Hematopoietic multipotent progenitor cell treated with erythropoietin and hydrocortisone succinate and interleukin-3 and kit ligand, for 8 days (in vitro differentiated cells): ENCODE results near the gene NARS2.
"Not testable (repeated sequence)": the region's sequence is repeated elsewhere in the genome, so short reads cannot be mapped to it uniquely, and the experiment has no call there.

Experiments
- DNase-seq: peaks from one replicate; pipeline ENCODE4 v3.0.0-alpha.2; 2015

NARS2 gene

DNA sequence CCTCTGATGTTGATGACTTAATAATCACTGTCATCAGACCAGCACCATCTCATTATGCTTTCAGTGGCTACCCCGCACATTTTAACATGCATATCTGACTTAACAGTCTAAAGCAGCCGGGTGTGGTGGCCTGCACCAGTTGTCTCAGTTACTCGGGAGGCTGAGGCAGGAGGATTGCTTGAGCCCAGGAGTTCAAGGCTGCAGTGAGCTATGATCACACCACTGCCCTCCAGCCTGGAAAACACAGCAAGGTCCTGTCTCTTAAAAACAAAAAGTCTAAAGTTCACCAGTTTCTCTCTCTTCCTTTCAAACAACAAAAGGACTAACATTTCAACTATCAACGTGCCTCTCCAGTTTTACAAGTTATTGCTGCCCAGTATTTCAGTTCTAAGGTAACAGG is 101.8 kb downstream of the NARS2 start:
- no peak for DNase-seq

DNA sequence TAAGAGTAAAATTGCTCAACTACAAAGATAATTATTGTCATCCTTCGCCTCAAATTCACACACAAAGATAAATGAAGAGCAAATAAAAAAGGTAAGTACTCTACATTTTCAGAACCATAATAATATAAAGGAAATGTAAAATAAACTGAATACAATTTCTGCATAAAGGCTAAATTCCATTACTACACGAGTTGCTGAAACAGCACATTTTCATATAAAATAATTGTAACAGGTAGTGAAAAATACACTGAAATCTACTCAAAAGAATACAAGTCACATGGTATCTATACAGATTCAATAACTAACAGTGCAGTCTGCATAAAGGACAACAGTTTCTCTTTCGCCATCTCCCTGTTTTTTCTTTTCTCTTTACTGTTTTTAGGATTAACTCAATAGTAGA is 102.3 kb downstream of the NARS2 start:
- no peak for DNase-seq

DNA sequence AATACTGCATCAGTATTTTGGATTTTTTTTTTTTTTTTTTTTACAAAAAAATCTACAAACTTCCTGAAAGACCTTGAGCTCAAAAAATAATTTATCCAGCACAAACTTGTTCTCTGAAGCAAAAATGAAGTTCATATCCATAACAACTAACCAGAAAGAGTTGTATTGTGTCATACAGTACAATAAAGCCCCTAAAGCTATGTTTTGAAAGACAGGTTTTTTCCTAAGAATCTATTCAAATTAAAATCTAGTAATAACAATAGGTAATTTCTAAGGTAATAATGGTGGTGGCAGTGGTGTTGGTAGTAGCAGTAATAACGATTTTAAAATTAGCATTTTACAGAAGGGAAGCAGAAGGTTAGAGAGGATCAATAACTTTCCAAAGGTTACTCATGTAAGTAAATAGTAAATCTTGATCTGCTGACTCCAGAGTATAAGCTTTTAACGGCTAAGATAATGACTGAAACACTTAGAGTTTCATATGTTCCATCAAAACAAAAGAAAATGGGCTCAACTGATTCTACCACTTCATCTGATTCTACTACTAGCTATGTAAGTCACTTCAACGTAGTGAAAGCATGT is 103.7 kb downstream of the NARS2 start:
- DNase-seq: no peak

DNA sequence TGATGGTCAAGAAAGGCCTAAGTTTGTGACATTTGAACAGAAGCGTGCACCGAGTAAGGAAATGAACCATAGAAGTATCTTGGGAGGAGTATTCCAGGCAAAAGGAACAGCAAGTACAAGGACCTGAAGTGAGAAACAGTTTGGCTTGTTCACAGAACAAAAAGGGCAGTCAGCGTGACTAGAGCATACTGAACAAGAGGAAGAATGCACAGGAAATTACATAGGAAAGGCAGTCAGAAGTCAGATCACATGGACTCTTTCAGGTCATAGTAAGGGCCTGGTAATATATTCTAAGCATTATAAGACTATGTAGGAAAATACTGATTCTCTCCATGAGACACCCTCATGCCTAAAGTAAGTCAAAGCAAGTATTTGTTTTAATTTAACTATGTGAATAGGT is 104.8 kb downstream of the NARS2 start:
- DNase-seq: no peak

DNA sequence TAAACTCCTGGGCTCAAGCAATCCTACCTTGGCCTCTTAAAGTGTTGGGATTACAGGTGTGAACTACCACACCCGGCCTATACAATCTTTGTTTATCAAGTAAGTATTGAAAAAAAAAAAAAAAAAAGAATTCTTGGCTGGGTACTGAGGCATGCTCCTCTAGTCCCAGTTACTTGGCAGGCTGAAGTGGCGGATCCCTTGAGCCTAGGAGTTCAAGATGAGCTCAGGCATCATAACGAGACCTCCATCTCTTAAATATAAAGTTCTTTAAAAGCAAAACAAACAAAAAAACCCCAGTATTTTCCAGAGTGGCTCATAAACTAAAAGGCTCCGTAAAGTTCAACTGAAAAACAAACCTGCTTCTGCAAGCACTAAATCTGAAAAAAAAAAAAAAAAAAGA is 106.7 kb downstream of the NARS2 start:
- no peak for DNase-seq

DNA sequence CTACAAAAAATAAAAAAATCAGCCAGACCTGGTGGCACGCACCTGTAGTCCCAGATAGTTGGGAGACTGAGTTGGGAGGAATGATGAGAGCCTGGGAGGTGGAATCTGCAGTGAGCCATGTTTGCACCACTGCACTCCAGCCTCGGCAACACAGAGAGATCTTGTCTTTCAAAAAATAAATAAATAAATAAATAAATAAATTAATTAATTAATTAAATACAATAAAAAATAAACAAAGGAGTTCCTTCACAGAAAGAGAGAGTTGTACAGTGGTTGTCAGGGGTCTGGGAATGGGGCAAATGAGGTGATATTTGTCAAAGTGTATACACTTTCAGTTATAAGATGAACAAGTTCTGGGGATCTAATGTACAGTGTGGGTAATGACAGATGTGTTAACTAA is 107.3 kb downstream of the NARS2 start:
- DNase-seq: no peak

DNA sequence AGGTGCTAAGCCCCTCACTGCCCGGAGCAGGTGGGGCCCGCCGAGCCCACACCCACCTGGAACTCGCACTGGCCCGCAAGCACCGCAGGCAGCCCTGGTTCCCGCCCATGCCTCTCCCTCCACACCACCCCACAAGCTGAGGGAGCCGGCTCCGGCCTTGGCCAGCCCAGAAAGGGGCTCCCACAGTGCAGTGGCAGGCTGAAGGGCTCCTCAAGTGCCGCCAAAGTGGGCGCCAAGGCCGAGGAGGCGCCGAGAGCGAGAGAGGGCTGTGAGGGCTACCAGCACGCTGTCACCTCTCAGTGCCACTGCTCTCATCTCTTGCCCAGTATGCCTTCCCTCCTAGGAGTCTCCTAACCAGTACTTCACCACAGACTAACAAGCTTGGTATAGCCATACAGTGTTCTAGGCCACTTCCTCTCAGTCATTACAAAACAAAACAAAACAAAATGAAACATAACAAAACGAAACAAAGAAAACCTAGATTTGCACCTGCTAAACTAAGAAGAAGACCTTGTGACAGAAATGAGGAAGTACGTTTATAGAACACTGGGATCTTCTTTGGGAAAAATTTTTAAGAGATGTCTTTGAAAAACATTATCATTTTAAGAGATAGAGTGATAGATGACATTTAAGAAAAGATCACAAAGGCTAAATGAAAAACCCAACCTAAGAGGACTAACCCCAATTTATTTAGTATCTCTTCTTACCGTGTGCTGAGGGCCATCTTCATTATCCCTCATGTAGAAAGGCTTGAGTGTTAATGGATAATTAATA is 109.3 kb downstream of the NARS2 start:
- DNase-seq: no peak

DNA sequence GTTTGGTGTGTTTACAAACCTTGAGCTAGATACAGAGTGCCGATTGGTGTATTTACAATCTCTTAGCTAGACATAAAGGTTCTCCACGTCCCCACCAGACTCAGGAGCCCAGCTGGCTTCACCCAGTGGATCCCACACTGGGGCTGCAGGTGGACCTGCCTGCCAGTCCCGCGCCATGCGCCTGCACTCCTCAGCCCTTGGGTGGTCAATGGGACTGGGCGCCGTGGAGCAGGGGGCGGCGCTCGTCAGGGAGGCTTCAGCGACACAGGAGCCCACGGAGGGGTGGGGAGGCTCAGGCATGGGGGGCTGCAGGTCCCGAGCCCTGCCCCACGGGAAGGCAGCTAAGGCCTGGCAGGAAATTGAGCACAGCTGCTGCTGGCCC is 109.9 kb downstream of the NARS2 start:
- DNase-seq: not testable (repeated sequence)

DNA sequence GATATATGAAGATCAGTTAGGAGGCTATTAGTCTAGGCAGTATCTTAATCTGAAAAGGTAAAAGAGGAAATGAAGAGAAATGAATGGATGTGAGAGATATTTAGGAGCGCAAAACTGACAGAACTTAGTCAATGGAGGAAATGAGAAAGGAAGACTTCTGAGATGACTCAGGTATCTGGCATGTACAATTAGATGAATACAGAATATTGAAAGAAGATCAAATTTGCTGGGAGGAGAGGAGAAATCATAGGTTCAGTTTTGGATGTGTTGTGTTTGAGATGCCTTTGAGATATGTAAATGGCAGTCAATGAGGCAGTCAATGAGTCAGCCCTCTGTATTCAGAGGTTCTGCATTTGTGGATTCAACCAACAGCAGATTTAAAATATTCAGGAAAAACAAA is 114.2 kb downstream of the NARS2 start:
- no peak for DNase-seq

DNA sequence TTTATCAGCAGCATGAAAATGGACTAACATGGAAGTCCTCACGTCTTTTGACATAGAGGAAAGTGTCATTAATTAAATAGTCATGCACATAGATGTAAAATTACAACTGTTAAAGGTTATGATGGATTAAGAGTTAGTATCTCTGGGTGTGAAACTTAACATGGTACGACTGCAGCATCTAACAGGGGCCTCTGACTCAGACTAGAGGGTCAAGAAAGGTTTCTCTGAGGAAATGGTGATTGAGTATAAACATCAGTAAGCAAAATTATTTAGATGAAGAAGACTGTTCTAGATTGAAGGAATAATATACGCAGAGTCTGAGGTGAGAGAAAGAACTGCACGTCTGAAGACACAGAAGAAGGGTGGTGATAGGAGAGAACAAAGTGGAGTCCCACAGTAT is 114.9 kb downstream of the NARS2 start:
- DNase-seq: no peak

DNA sequence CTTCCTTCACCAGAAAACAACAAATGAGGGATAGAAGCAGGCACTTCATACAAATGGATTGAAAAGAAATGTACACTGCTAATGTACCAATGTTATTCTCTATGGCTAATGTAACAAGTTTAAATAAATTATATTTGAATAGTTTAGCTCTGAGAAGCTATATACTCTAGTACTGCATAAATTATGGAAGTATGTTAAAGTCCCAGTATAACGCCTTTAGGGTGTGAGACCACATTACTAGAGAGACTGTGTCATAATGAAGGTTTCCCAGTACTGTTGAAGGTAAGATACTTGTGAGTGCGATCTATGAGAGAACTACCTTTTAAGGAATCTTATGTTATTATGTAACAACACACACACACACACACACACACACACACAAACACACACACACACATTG is 117.2 kb downstream of the NARS2 start:
- DNase-seq: no peak

DNA sequence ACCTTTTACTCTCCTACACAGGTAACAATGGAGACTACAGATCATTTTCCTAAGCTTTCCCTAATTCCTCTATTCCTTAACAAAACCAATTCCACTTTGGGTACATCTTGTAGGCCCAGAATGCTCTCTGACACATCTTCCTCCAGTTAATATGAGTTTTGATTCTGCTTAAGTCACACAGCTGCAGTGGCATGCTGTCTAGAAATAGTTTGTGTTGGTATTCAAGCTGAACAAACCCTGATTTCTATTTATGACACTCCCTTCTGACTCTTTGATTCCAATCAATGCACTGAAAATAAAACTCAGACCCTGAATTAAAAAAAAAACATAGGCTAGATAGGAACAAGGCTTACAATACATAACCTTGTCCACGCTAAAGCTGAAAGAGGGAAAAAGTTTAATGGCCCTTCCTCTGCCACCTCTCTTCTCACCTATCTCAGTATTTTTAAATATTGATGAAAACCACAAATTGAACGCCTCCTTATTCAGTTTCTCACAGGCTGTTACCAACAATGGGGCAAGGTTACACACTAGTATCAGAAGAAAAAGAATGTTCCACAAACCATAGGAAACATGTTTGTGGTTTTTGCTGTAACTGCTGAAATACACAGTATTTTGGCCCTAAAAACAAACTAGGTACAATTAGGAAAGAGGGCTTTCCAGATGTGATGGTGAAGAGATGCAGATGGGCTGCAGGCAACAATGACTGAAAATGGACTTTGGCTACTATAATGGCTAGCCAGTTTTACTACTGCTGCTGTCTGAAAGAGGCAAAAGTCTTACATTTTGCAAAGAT is 121.3 kb downstream of the NARS2 start:
- no peak for DNase-seq

DNA sequence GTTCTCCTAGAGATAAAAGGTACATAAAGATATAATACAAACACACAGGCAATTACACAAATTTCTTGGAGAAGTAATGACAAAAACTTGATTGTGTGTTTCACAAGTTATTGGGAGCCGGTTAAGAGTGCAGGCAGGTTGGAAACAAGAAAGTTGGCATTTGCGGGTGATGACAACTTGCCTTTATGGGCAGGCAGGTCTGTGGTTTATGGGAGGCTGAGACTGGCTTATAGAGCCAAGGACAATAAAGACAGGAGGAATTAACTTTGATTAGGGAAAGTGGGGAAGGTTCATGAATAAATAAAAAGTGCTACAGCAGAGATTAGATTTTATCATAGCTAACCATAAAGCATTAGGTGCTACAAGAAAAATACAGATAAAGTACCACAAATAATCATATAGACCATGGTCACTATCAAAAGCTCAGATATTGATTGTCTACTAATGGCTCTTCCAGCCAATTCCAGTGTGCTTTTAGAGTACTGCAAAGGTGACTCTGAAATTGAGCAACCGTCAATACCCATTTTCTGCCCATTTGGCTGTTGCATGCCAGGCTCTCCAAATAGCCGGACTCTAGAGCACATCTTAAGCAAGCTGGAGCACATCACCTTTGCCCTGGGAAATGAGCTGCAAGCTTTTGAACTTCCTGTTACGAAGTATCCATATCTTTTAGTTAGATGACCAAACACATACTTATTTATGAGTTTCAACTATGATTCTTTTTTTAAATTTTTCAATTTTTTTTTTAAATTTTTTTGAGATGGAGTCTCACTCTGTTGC is 123.1 kb downstream of the NARS2 start:
- DNase-seq: no peak

DNA sequence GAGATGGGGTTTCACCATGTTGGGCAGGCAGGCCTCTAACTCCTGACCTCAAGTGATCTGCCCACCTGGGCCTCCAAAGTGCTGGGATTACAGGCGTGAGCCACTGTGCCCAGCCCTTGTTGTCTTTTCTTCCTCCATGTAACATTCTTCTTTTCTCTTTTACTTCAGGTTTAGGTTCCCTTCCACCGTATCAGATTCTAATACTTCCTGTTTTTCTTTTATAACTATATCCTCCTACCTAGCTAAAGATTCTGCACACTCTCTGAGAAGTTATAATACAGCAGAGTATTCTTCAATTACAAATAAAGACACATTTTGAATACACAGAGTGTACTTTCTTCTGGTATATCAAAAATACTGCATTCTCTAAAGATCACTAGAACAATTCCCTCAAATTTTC is 123.8 kb downstream of the NARS2 start:
- no peak for DNase-seq

DNA sequence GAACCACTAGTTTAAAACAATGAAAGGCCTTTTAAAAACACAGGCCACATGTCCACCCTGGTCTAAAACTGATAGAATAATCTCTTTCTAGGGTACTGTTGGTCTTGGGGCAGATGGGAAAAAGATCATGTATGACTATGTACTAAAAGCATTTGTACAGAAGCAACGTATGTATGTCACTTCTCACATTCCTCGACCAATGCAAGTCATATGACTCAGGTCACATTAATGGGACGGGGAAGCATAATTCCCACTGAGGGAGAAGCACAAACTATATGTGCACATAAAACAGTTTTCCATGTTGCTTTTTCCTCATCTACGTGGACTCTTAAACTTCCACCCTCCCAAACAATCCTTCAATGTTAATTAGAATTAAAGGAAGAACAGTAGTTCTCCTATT is 124.8 kb downstream of the NARS2 start:
- DNase-seq: no peak

DNA sequence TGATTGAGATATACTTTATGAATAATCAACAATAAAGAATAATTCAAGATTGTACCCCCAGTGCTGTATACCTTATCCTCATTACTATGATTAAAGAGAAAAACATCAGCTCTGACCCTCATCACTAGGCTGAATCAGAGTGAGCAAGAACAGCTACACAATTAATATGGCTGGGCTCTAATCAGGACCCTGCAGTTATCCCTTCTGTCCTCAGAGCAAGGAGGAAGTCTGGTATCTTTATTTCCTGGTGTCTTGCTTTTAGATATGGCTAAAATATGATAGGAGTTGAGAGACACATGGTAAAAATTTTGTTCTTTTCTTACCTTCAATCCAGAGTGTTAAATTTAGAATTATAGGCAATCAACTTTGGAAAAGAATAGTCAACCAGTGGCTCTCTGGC is 128.5 kb downstream of the NARS2 start:
- peak; percentile 35 for DNase-seq

DNA sequence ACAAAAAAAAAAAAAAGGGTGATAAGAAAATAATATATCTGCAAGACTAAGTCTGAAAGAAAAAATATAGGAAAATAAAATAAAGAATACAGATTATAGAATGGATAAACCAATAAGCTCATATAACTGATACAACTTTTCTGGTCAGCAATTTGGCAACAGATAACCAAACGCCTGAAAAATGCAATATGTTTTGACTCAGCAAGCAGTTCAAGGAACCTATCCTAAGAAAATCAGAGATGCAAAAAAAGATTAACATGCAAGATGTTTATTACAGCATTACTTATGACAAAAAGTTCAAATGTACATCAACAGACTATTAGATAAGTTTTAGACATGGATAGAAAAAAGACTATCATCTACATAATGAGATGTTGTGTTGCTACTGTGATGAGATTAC is 129.9 kb downstream of the NARS2 start:
- no peak for DNase-seq

DNA sequence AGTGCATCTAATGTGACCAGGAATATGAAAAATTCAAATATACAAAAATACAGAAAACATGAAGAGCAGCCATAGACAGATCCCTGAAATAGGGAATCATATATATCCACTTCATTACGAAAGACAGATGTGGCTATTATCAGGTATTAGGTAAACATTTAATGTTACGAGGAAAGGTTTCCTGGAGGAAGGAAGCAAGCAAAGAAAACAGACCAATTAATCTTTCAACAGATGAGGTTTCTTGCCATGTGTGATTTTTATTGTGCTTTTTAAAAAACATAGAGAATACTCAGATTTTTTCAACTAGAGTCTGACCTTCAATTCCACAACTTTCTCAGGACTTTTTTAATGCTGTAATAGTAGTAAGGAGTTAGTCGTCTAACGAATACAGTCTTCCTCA is 132.7 kb downstream of the NARS2 start:
- no peak for DNase-seq

DNA sequence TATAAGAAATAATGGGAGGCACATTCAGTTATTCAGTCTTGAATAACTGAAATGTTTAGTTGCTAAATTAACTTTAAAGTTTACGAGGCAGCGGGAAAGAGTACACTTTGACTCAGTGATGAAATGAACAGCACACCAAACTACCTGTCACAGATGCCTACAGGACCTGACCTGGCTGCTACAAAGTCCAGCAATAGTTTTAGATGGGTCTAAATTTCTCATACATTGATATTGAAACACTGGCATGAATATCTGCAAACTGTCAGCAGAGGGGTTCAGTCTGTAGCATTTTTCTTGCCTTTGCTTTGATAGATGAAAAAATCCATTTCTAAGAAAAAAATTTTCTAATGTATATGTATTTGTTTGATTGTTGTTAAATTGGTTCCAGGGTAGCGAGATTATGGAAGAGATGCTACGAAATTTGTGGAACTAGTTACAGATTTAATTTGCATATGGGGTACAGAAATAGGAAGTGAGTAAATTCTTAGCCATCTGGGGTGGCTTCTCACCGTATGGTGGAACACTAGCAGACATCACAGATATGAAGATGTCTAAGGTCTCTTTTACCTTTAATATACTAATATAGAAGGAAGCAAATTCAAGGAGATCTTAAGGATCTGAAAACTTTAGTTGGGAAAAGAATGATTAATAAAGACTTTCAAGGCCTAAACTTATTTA is 136.2 kb downstream of the NARS2 start:
- no peak for DNase-seq

DNA sequence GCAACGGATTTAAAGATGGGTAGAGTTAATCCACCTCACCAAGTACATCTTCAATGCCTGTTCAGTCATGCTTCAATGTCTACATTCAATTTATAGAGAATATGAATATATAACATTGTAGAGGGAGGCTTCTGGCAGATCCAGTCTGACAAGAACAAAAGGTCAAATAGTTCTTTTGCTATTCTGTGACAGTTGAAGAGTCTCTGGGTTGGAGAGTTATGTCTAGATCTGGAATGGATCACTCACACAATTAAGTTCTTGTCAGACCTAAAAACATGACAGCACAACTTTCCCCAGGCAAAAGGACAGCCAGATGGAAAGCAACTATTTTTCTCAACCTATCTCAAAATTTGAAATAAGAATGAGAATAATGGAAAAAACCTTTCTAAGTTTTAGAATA is 141.7 kb downstream of the NARS2 start:
- DNase-seq: no peak

DNA sequence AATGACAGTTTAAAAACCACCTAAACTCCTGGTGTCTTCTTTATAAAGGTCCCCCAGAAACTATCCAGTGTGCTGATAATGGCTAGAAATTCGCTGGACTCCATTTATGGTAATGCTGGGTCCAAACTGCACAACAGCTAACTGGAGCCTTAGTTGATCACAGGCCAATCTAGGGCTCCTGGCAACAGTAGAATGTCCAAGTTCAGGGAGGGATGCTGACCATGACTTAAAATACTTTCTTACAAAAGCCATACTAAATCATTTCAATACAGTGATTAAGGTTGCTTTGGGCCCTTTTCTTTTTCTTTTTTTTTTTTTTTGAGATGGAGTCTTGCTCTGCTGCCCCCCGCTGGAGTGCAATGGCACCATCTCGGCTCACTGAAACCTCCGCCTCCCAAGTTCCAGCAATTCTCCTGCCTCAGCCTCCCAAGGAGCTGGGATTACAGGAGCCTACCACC is 142.6 kb downstream of the NARS2 start:
- DNase-seq: peak; percentile 17

DNA sequence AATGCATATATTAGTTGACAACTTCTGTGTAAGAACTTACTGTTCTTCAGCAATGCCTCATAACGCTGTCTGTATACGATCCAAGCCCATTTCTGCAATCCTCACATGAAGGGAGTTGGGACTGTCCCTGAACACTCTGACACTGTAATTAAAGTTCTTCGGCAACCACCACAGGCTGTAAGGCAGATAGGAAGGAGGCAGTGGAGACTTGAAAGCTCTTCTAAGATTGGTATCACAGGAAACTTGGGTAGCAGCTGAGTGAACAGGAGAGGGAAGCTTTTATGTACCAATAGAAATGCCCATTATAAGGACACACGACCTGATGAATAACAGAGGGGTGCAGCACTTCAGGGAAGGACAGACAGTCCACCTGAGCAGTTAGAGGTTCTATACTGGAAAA is 145.0 kb downstream of the NARS2 start:
- DNase-seq: peak; percentile 42

DNA sequence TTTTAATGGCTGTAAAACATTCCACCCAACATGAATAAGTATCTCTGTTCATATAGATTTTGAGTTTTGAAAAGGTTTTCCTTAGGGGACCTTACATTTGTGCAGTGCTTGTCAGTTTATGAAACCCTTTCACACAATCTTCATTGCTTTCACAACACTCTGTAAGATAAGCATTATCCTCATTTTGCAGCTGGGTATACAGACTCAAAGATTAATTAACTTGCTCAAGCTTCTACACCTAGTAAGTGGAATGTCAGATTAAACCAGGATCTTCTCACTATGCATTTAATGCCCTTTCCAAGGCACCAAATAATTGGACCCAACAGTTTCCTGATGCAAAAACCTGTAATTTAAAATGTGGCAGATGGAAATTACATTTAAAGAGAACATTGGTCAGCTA is 145.5 kb downstream of the NARS2 start:
- peak; percentile 60 for DNase-seq
